Ovary (tissue), 9 donors: ENCODE results near the gene COL23A1. TPM values are rescaled to one million over a fixed set of nuclear protein-coding genes. Genes with fewer than 3 reads are reported as not detected.
"Not testable (repeated sequence)": the region's sequence is repeated elsewhere in the genome, so short reads cannot be mapped to it uniquely, and the experiment has no call there.

ENCODE experiments used
- DNase-seq, 5 donors: peaks; one replicate each; pipeline ENCODE4 v3.0.0-alpha.2; 2019 to 2020
- H3K27ac ChIP-seq, 2 donors: fragments of 200-600 bp; one replicate each; pipeline versions ENCODE4 v1.5.1 to v1.8.0; 2019 to 2022
- H3K27me3 ChIP-seq: fragments of 200-600 bp; one replicate; pipeline ENCODE4 v1.8.0; 2022
- H3K36me3 ChIP-seq: fragments of 200-600 bp; sonication (generic); one replicate; pipeline ENCODE4 v1.5.1; 2019
- H3K4me1 ChIP-seq: one replicate; pipeline ENCODE4 v1.8.1; 2013; ENCODE audit warnings: mild to moderate bottlenecking, moderate library complexity; ENCODE audit not compliant: insufficient read depth
- H3K4me3 ChIP-seq: fragments of 200-600 bp; sonication (generic); one replicate; pipeline ENCODE4 v1.5.1; 2017
- H3K9me3 ChIP-seq, 2 donors: fragments of 200-600 bp in 1 of 2; sonication (generic) in 1 of 2; one replicate each; pipeline versions ENCODE4 v1.5.1 to v1.8.1; 2013 to 2019; ENCODE audit warnings: mild to moderate bottlenecking in 1 of 2, moderate library complexity in 1 of 2
- CTCF ChIP-seq, 3 donors: fragments of 450-650 bp in 2 of 3; fragments of 200-600 bp in 1 of 3; IDR thresholded peaks; one replicate each; pipeline versions ENCODE4 v1.5.1 to v1.8.0; 2016 to 2022; ENCODE audit warnings: antibody characterized with exemption in 3 of 3, mild to moderate bottlenecking in 1 of 3
- EP300 ChIP-seq: sonication (generic); formaldehyde crosslinking; IDR thresholded peaks from one replicate; pipeline ENCODE4 v1.6.1; 2017; ENCODE audit warnings: antibody characterized with exemption
- POLR2A ChIP-seq: fragments of 450-650 bp; IDR thresholded peaks from one replicate; pipeline ENCODE4 v1.6.1; 2017; ENCODE audit warnings: antibody characterized with exemption, mild to moderate bottlenecking, moderate library complexity
- WGBS, 3 donors: extraction: QIAGEN DNeasy Blood & Tissue Kit in 1 of 3; methylation state at CpG; one replicate each; pipeline versions ENCODE4 v1.1.5 to v1.1.7; 2013 to 2017; 5-methylcytosine and 5-hydroxymethylcytosine counted together
- intact Hi-C, 4 donors: fragments of 100-400 bp; cut with DNase I; formaldehyde crosslinking; loops; one replicate each; pipeline versions ENCODE4 v1.11.0 to v1.15.1; 2022 to 2023
- polyA plus RNA-seq, 2 donors: library from polyadenylated mRNA; stranded (reverse); fragments of 200-250 nt in 1 of 2; fragments of 350-450 nt in 1 of 2; fragmentation: Illumina TruSeq in 1 of 2; extraction: RNeasy Lipid Tissue Mini Kit (QIAGEN cat#74804) in 1 of 2; gene quantifications; one replicate each; pipeline ENCODE4 v1.2.3, GENCODE V29; 2013 to 2014
- total RNA-seq, 7 donors: library from RNA; depleted of rRNA in 2 of 7; stranded (reverse); fragments of >200 nt in 2 of 7; fragmentation: NEBNext Ultra II Directional in 3 of 7; extraction: Animal tissue kit (Norgen Biotek cat#: 25700) in 3 of 7; gene quantifications; one replicate each; pipeline versions ENCODE4 v1.1.0 to v1.2.4, GENCODE V29; 2016 to 2023
- donor health status: DM: no; HTN: no; CAD: no; lungs with moderate emphysema.
- donor health status: DM: no; HTN: no; CAD: no.
- donor health status: Bipolar disorder and iron deficiency.
- donor health status: DM: yes; HTN: yes; CAD: no.
- donor health status: DM: no; HTN: no; CAD: no.
- donor health status: DM: yes; HTN: yes; CAD: no.

The COL23A1 gene
- total and polyA plus RNA-seq, 9 donors: 0.13 to 0.92 (median 0.39) TPM; not detected in 1

- H3K36me3 ChIP-seq: no peaks in the 10 kb centered on the region
- DNase-seq: no peak
These were observed 360.3 kb downstream of the COL23A1 start for GRCh38 chr5:178229861-178230260.

DNA sequence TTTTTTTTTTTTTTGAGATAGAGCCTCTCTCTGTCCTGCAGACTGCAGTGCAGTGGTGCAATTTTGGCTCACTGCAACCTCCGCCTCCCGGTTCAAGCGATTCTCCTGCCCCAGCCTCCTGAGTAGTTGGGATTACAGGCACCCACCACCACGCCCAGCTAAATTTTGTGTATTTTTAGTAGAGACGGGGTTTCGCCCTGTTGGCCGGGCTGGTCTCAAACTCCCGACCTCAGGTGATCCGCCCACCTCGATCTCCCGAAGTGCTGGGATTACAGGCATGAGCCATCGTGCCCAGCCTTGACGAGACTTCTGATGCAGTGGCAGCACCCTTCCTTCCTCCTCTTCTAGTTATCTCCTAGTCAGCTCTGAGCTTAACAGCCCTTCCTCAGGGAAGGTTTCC lies 361.1 kb downstream of the COL23A1 start:
- not testable (repeated sequence) for H3K9me3 ChIP-seq, H3K27ac ChIP-seq, H3K4me3 ChIP-seq, H3K4me1 ChIP-seq, H3K36me3 ChIP-seq, H3K27me3 ChIP-seq, DNase-seq
- WGBS, 3 donors: 94 to 95% (median 95%) methylated on average over 13 of the region's 13 CpGs
- intact Hi-C loops: loop anchor here in 1 of 4 donors (10.0 kb wide), 1 partner anchor 84 kb away; no protein-coding TSS in a partner anchor

More at GRCh38 chr5:178229861-178230260, 360.3 kb downstream of the COL23A1 start:
- Histone ChIP-seq H3K4me3 (no peak overlapping the region), H3K4me1 (peaks cover 10% of the 10 kb centered on the region), H3K9me3 (no peaks in the 10 kb centered on the region), H3K27me3 (no peaks in the 10 kb centered on the region), H3K27ac (no peak overlapping the region)
- WGBS, 3 donors: 88 to 94% (median 92%) methylated on average over 10 of the region's 10 CpGs
- intact Hi-C loops: loop anchor here in 1 of 4 donors (10.0 kb wide), 1 partner anchor 85 kb away; no protein-coding TSS in a partner anchor
- TF ChIP-seq EP300: no peak
- TF ChIP-seq POLR2A: no peak
- TF ChIP-seq CTCF (IDR thresholded peaks at IDR 0.05): no peak

DNA sequence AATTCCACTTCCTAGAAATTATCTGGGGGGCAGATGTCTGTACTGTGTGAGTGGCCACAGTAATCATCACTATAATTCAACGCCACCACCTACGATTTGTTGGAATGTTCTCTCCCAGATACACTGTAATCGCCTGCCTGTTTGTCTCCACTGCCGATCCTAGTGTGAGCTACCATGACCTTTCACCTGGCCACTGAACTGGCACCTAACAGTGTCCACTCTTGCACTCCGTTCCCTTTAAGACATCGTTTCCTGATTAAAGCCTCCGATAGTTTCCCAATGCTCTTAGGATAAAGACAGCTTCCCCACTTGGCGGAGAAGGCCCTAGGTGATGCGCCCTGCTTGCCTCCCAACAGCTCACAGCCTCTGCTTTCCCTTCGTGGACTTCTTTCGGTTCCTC lies 361.6 kb downstream of the COL23A1 start:
- Histone ChIP-seq H3K36me3 (no peaks in the 10 kb centered on the region), H3K4me3 (no peak overlapping the region), H3K9me3 (no peaks in the 10 kb centered on the region), H3K4me1 (peaks cover 10% of the 10 kb centered on the region), H3K27me3 (no peaks in the 10 kb centered on the region), H3K27ac (no peak overlapping the region)
- WGBS, 3 donors: 92 to 94% (median 93%) methylated on average over 11 of the region's 11 CpGs
- TF ChIP-seq CTCF (IDR thresholded peaks at IDR 0.05) (no peak), POLR2A (no peak), EP300 (no peak)
- no peak for DNase-seq
- intact Hi-C loops: loop anchor here in 1 of 4 donors (10.0 kb wide), 1 partner anchor 84 kb away; no protein-coding TSS in a partner anchor

DNA sequence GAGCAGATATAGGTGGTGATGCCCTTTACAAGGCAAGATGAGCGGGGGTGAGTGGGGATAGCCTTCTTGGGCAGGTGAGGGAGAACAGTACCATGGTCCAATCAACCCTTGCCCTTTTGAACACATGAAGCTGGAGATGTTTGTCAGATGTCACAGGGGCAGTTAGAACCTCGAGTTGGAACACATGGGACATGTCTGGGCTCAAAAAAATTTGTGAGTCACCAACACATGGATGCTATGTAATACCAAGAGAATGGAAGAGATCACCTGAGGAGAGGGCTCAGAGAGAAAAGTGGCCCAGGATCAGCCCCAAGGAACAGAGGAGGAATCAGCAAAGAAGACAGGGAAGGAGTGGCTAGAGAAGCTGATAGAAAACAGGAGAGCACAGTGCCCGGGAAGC lies 362.3 kb downstream of the COL23A1 start:
- intact Hi-C loops: loop anchor here in 1 of 4 donors (10.0 kb wide), 1 partner anchor 83 kb away; no protein-coding TSS in a partner anchor
- WGBS, 3 donors: 91 to 96% (median 91%) methylated on average over 3 of the region's 3 CpGs
- TF ChIP-seq EP300 (no peak), CTCF (IDR thresholded peaks at IDR 0.05) (no peak), POLR2A (no peak)
- no peak for DNase-seq
- Histone ChIP-seq H3K27me3 (no peaks in the 10 kb centered on the region), H3K36me3 (no peaks in the 10 kb centered on the region), H3K4me1 (peaks cover 10% of the 10 kb centered on the region), H3K27ac (no peak overlapping the region), H3K9me3 (no peaks in the 10 kb centered on the region), H3K4me3 (no peak overlapping the region)

DNA sequence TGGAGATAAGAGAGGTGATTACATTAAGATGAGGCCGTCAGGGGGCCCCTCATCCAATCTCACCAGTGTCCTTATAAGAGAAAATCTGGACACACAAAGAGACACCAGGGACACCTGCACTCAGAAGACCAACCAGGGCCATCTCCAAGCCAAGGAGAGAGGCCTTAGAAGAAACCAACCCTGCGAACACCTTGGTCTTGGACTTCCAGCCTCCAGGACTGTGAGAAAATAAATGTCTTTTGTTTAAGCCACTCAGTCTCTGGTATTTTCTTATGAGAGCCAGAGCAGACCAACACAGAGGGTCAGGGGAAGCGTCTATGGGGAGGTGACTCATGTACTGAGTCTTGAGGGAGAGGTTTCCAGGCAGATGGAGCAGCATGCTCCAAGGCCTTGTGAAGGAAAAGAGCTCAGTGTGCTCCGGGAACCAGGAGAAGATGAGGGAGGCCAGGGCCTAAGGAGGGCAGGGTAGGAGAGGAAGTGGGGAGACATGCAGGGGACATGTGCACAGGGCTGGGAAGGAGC lies 363.0 kb downstream of the COL23A1 start:
- H3K27ac ChIP-seq: no peak overlapping the region
- no peaks in the 10 kb centered on the region for H3K36me3 ChIP-seq
- 73 to 96% (median 79%) methylated on average over 4 of the region's 4 CpGs for WGBS, 3 donors
- intact Hi-C loops: loop anchor here in 1 of 4 donors (10.0 kb wide), 1 partner anchor 82 kb away; no protein-coding TSS in a partner anchor
- no peaks in the 10 kb centered on the region for H3K9me3 ChIP-seq
- H3K4me1 ChIP-seq: peaks cover 10% of the 10 kb centered on the region
- H3K27me3 ChIP-seq: no peaks in the 10 kb centered on the region
- no peak overlapping the region for H3K4me3 ChIP-seq
- no peak for DNase-seq
- TF ChIP-seq CTCF (IDR thresholded peaks at IDR 0.05) (no peak), EP300 (no peak), POLR2A (no peak)
